CMK (cell line): ENCODE measurements around the gene ODC1.

Experiments used
- DNase-seq: peaks from one replicate; pipeline ENCODE4 v3.0.0-alpha.2; 2010; ENCODE audit warnings: low read depth

The ODC1 gene

GRCh38 chr2:10400002-10400401 is 48.1 kb downstream of the ODC1 start:
- no peak for DNase-seq

DNA sequence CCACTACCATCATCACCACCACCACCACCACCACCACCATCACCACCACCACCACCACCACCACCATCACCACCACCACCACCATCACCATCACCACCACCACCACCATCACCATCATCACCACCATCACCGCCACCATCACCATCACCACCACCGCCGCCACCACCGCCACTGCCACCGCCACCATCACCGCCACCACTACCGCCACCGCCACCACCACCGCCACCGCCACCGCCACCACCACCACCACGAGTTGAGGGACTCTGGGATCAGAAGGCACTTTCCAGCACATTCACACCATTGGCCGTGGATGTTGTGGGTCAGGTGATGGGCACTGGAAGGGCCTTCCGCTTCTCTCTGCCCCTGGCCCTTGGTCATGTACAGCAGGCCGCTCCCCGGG is 48.8 kb downstream of the ODC1 start:
- DNase-seq, result no peak

- DNase-seq, result no peak
Measured at GRCh38 chr2:10398496-10398895, 49.6 kb downstream of the ODC1 start.

DNA sequence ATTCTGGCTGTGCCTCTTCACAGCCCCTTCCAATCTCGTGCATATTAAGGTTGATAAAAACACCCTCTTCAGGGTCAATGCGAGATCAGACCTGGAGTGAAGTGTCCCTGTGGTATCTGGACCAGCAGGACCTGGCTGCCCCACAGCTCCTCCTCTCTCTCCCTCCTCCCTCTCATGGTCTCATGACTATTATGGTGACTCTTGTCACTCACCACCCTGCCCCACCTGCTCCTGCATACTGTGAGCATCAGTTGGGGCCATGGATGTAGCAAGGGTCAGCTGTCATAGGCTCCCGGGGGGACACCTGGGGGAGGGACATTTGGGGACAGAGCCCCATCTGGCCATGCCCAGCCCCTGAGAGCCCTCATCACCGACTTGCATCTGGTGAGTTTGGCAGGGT is 50.2 kb downstream of the ODC1 start:
- DNase-seq, result no peak

DNA sequence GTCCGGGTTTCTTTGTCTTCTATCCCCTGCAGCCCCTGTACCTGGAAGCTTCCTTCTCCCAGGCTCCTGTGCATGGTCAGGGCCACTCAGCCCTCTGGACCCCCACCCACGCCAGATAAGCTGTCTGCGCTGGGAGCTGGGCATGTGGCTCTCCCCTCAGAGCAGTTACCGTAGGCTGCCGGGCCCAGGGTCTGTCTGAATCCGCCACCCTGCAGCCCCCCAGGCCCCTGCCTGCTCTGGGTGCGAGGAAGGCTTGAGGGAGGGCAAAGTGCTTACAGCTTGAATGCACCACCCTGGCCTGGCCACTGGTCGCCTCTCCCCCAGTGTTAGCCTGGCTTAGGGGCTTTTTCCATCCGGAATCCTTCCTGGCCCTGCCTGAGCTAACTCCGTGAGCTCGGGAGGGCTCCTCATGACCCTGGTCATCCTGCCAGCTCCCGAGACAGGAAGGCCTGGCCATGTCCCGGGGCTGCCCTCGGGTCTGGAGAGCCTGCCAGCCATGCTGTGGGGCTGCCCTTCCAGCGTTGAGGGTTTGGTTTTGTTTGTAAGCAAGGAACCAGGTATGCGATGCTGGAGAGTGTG is 50.7 kb downstream of the ODC1 start:
- DNase-seq, result no peak

DNA sequence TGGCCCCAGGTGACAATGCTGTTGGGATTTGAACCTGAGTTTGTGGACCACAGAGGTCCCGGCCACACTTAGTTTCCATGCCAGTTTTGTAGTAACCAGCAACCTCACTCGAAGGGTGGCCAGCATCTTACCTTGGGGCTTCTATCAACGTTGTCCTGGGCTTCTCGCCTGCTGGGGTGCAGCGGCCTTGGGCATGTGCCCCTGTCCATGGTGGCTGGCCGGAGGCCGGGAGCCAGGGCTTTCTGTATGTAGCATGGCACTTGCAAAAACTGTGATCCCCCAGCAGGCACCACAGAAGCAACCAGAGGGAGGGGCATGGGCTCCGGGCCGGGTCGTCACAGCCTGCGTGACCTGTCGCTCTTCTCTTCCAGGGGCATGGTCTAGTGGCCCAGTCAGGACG is 51.7 kb downstream of the ODC1 start:
- no peak for DNase-seq

- DNase-seq, result no peak
Measured at GRCh38 chr2:10395893-10396292, 52.2 kb downstream of the ODC1 start.

DNA sequence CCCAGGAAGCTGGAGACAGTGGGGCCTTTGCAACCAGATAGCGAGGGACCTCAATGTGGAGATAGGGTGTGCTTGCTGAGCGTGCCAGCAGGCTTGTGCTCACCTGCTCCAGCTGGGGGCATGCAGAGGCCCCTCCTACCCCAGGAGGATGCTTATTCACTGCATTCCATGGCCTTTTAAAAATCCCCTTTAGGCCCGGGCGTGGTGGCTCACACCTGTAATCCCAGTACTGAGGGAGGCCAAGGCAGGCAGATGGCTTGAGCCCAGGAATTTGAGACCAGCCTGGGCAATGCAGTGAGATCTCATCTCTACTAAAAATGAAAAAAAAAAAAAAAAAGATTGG is 54.5 kb downstream of the ODC1 start:
- no peak for DNase-seq

- DNase-seq, result no peak
Measured at GRCh38 chr2:10392951-10393639, 55.0 kb downstream of the ODC1 start.

GRCh38 chr2:10392548-10392947 is 55.6 kb downstream of the ODC1 start:
- DNase-seq, result no peak

GRCh38 chr2:10392100-10392499 is 56.0 kb downstream of the ODC1 start:
- no peak for DNase-seq

GRCh38 chr2:10390369-10390801 is 57.7 kb downstream of the ODC1 start:
- no peak for DNase-seq
